ENCODE data around the gene FLNB.
"Not testable (repeated sequence)": the region's sequence is repeated elsewhere in the genome, so short reads cannot be mapped to it uniquely, and the experiment has no call there.

Gene FLNB

DNA sequence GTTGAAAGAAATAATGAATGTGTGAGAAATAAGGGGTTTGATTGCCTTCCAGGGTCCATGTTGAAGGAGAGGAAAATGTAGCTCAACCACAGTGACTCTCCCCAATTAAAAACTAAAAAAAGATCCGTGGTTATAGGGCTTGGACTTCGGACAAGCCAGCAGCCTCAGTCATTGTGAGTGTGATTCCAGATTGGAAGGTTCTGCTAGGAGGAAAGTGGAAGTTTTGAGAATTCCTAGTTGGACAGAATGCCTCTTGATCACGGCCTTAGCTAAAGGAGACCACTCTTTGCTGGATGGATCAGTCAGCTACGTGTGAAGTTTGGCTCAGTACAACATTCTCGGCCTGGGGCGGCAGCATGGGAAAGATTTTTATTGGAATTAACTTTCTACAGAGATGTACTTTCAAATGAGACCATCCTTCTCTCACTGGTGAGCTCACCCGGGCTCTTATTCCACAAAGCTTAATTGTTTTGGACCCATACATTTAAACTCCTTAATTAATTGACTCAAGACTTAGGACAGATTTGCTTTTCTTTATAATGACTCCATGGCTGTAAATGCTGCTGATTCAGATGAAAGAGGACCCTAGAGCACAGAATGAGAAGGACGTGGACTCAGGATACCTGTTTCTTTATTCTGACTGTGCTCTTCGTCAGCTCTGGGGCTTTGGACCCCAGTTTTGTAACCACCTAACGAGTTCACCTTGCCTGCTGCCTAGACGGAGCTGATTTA is 27.5 kb downstream of the FLNB start:
- DNase-seq: no peak

DNA sequence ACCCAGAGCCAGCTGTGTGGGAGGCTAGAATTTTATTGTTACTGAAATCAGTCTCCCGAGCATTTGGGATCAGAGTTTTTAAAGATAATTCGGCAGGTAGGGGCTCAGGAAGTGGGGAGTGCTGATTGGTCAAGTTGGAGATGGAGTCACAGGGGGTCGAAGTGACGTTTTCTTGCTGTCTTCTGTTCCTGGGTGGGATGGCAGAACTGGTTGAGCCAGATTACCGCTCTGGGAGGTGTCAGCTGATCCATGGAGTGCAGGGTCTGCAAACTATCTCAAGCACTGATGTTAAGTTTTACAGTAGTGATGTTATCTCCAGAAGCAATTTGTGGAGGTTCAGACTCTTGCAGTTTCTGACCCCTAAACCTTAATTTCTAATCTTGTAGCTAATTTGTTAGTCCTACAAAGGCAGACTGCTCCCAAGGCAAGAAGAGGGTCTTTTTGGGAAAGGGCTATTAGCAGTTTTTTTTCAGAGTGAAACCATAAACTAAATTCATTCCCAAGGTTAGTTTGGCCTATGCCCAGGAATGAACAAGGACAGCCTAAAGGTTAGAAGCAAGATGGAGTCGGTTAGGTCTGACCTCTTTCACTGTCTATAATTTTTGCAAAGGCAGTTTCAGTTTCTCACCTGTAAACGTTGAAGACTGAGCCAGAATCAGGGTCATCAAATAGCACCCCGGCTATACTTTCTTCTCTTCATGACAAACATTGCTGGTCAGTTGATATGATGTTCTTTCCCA is 28.2 kb downstream of the FLNB start:
- no peak for DNase-seq

DNA sequence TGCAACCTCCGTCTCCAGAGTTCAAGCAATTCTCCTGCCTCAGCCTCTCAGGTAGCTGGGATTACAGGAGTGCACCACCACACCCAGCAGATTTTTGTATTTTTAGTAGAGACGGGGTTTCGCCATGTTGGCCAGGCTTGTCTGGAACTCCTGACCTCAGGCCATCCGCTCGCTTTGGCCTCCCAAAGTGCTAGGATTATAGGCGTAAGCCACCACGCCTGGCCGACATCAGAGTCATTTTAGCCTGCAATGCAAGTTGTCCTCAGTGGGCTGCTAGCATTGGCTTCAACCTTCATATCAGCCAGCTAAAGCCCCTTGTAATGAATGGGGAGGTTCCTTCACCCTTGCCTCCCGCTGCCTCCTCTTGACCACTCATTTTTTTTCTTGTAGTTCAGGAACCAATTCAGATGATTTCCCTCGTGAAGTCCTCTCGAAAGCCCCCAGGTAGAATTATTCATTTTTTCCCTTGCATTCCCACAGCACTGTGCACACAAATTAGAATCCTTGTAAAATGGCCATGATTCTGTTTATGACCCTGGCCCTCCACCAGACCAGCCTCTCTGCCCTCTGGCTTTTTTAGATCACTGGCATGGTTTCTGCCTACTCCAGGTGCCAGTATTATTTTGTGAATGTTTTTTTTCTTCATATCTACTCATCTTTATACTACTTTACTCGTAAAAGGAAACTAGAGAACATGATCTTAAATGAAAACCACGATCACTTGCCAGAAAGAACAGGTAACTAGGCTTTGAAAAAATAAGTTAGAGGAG is 29.1 kb downstream of the FLNB start:
- no peak for DNase-seq

DNA sequence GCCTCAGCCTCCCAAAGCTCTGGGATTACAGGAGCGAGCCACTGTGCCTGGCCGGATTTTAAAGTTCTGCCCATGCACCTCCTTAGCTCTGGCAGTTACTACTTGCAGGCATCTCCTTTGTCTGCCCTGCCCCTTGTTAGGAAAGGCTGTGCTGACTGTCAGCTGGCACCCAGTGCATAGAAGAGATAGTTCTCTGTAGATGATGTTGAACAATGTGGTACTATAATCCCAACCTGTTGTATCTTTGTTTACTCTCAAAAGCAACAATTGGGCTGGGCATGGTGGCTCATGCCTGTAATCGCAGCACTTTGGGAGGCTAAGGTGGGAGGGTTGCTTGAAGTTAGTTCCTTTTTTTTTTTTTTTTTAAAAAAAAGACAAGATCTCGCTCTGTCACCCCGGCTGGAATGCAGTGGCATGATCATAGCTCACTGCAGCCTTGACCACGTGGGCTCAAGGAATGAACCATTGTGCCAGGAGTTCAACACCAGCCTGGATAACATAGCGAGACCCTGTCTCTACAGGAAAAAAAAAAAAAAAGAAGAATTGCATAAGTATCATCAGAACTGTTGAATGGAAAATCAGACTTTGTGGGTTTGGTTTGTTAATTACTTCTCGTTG is 30.6 kb downstream of the FLNB start:
- peak; percentile 62 for DNase-seq

DNA sequence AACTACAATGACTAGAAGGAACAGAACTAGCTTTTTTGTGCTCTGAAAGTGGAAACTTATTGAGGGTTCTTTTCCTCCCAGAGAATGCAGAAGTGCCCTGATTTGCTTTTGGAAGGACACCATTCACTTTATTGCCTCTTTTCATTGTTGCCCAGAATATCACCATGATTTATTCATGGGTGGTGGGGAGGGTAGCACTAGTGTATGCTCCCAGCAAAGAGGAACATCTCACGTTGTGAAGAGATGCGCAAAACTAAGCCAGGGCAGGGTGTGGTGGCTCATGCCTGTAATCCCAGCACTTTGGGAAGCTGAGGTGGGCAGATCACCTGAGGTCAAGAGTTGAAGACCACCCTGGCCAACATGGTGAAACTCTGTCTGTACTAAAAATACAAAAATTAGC is 31.4 kb downstream of the FLNB start:
- no peak for DNase-seq

DNA sequence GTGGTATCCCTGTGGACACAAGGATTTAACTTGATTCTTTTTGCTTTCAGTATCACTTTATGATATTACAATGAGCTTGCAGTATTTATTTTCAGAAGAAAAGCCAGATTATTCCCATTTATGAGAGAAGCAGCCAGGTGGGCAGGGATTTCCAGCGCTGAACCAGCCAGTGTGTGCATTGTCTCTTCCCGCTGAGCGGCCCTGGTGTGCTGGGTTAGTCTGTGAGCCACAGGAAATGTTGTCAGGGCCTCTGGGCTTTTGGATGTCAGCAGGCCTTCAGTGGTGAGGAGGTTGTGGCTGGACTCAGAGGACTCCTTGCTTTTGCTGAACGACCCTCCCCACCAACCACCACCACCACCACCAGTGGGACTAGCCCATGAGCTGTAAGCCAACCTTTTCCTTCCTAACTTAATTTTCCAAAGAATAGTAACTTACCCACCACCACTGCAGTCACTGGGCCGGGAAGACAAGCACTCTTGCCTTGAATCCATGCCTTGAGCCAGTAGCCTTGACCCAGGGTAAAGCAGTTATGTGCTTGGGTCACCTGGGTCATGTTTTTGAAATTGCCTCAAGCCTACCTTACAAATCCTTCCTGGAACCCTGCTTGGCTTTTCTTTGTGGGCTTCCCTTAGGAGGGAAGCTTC is 33.1 kb downstream of the FLNB start:
- DNase-seq: no peak

DNA sequence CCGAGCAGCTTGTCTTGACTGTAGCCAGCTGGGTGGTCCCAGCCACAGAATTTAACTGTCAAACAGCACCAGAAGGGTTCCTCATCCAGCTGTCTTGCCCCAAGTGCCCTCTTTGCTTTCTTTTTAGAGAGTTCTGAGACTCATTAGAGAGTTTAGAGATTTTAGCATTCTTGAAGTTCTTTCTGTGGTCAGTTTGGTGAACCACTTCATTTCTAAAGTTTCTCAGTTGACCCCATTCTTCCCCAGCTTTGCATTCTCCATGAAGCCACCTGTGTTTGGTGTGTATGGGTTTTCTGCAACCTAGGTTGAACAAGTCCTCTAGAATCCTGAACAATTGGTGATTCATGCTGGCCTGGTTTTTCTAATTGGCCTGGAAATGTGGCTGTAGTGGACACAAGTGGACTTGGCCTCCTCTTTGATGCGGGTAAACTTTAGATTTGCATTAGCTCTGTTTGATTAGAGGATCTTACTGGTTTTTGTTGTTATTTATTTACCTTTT is 33.7 kb downstream of the FLNB start:
- peak; percentile 38 for DNase-seq

DNA sequence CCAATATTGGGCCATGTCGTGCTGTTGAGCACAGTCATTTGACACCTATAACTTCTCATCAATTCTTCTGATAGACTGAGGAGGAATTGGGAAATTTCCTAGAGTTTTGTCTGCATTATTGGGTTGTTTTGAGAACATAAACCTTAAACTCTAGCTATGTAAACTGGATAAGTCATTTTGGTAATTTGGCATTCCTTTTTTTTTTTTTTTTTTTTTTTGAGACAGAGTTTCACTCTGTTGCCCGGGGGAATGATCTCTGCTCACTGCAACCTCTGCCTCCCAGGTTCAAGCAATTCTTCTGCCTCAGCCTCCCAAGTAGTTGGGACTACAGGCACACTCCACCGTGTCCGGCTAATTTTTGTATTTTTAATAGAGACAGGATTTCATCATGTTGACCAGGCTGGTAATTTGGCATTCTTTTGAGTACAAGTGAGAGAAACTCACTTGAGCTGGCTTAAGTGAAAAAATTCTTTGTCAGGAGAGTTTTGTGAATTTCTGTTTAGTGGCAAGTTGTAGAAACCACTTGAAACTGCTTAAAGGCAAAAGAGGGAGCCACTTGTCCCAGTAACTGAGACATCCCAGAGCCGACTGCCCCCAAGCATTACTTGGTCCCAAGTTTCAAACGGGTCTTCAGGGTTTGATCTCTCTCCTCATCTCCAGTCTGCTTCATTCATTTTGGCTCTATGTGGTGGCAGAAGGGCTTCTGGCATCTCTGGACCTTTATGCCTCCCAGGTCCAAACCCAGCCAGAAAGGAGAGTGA is 34.9 kb downstream of the FLNB start:
- DNase-seq: no peak

DNA sequence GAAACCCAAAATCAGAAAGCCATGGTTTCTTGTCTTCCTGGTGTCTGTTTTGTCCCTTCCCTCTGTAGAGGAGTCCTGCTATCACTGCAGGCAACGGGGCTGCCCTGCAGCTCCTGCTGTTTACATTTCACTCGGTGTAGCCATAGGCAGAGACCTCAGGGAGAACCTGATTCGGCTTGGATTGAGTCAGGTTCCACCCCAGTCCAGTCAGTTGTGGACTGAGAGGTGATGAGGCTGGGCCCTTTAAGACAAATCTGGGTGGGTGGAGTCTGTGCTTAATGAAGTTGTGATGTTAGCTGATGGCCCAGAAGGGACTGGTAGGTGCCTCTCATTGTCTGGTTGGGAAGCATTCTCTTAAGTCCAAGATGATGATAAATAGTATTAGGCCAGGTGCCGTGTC is 35.7 kb downstream of the FLNB start:
- DNase-seq: no peak

DNA sequence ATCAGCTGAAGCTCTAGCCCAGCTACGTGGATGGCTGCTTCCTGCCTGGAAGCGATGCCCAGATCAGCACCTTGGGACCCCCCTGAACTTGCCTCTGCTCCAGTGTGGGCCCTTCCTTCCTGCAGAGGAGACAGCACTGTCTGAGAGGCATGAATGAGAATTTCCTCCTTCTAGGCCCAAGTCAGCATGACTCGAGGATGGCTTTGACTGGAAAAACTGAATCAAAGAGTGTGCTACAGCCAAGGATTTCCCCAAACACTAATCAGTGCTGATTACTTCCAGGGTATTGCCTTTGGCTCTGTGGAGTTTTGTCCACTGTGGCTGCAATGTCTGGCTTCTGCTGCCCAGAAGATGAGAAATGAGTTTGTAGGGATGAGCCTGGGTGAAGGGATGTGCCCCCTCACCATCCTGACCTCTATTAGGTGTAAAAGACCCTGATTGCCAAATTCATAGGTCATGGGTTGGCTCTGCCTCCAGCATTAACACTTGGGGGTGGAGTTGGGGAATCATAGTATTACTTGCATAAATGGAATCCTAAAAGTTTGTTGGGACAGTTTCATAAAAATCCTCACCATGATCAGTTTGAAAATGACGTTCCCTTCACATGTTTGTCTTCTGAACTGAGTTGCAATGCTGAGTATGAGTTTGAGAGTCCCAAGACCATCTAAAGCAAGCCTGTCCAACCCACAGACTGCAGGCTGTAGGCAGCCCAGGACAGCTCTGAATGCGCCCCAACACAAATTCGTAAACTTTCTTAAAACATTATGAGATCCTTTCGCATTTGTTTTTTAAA is 36.7 kb downstream of the FLNB start:
- DNase-seq: no peak

DNA sequence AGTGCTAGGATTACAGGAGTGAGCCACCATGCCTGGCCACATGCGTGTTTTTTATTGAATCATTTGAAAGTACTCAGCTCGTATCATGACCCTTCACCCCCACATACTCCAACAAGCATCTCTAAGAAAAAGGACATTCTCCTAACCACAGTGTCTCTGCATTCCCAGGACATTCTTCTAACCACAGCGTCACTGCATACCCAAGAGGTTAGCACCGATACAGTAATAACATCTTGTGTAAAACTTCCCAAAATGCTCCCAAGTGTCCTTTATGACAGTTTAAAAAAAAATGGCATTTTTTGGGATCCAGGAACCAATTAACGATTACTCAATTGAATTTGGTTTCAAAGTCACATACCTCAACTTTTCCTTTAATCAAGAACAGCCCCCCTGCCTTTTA is 39.6 kb downstream of the FLNB start:
- DNase-seq: no peak

DNA sequence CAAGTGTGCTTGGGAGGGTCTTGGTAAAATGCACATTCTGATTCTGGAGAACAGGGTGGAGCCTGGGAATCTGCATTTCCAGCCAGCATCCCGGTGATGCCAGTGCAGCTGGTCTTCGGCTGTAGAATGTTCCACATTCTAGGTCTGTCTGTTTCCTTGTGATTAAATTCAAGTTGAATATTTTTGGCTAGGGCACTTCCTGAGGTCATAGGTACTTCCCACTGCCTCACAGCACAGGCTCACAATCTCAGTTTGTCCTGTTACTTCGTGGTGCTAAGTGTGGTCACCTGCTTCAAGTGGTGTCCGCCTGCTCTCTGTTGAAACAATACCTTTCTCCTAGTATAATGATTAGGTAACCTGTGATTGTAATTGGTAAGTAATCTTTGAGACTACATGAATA is 40.1 kb downstream of the FLNB start:
- no peak for DNase-seq

DNA sequence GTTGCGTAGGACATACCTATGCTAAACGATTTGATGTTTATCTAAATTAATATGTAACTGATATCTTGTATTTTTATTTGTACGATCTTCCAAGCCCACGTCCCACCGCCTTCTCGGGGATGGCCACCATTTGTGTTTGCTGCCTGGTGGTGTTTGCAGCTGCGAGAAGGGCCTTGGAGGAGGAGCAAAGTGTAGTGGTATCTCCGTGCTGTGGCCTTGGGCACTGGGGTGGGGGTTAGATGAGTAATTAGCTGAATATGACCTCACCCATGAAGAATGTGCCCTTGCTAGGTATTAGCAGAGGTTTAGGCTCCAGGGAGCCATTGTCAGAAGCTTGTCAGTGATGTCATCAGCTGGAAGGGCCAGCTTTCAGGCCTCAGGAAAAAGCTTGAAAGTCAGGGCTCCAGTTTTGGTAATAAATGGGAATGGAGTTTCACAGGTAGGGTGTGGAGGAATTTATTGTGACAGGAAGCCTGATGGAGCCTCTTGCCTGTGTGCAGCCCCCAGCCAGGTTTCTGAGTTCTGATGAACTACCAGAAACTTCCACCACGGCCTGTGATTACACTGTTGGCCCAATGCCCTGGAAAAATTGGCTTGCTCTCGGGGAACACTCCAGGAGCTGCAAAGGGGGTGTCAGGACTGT is 41.0 kb downstream of the FLNB start:
- DNase-seq: no peak

DNA sequence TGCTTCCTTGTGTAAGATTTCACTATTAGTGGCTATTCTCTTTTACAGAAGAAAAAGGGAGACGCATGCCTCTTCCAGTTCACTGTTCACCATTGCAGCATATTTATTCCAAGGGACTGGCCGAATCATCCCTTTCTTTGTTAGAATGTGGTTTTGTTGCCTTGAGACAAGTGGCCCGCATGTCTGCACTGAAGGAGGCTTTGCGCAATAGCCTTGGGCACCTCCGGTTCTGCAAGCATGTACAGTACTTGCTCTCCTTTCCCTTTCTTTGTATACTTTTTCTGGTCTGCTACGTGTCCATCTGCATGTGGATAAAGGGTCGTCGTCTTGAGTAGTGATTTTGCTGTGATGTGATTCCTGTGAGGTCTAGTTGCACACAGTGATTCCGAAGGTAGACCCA is 43.0 kb downstream of the FLNB start:
- peak; percentile 63 for DNase-seq

DNA sequence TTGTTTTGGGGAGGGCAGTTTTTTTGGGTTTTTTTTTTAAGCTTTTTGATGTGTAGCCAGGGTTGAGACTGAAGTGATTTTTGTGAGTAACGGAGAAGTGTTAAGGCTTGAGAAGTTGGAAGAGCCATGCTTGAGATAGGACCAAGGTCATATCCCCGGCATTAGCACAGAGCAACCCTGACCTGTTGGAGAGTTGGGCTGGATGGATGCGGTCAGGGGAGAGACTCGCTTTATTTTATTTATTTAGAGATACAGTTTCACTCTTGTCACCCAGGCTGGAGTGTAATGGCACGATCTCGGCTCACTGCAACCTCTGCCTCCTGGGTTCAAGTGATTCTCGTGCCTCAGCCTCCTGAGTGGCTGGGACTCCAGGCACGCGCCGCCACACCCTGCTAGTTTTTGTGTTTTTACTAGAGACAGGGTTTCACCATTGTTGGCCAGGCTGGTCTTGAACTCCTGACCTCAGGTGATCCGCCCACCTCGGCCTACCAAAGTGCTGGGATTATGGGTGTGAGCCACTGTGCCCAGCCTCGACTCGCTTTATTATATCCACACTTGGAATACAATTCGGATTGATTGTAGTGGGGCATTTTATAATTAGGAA is 43.5 kb downstream of the FLNB start:
- not testable (repeated sequence) for DNase-seq

DNA sequence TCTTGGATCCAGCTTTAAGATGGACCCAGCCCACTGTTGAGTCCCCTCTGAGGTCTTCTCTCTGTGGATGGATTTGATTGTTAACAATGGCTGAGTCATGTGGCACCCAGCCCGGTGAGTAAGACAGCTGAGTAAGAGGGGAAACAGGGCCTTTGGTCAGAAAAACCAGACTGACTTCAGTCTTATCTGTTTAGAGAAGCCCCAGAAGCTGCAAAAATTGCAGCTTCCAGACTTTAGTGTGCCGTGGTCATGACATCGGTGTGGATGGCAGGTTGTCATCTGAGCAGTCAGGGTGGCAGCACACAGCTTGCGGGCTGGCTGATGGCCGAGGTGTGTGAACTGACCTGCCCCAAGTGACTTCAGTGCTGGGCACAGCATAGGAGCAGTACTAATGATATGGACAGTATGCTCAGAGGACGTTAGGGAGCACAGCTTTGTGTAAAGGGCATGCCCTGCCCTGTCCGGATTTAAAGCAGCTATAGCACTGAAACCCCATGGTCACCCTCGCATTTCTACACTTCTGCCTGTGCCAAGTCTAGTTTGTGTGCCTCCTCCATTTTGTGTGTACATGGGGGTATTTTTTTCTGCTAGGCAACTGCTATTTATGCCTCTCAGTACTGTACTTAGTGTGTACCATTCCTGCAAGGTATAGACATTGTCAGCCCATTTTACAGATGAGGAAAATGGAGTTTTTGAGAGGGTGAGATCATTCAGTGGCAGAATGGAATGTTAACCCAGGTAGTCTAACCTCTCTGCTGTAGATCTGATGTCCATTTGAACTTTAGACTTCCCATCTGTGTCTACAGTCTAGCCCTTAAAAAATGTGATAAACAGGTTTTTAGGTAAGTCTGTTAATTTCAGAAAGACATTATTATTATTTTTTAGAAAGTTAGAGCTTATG is 44.4 kb downstream of the FLNB start:
- peak; percentile 92 for DNase-seq

DNA sequence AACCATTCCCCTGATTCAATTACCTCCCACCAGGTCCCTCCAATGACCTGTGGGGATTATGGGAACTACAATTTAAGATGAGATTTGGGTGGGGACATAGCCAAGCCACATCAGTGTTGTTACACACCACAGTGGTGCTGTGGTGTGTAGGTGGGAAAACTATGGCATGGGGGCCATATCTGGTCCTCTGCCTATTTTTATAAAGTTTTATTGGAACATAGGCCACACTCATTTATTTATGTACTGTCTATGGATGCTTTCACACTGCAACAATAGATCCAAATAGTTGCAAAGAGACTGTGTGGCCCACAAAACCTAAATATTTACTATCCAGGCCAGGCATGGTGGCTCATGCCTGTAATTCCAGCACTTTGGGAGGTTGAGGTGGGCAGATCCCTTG is 46.4 kb downstream of the FLNB start:
- DNase-seq: no peak

DNA sequence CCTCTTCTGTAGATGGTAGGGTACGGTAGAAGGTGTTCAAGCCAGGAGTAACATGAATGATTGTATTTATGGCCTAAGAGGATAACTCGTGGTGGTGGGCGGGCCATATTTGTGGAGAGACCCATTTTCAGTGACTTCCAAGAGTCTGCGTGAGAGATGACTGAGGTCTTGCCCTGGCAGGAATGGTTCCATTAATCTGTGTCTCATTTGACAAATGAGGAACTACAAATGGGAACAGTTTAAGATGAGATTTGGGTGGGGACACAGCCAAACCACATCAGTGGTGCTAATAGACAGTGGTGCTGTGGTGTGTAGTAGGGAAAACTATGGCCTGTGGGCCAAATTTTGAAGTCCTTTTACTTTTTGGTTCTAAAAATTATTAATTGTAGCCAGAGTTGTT is 47.1 kb downstream of the FLNB start:
- no peak for DNase-seq

DNA sequence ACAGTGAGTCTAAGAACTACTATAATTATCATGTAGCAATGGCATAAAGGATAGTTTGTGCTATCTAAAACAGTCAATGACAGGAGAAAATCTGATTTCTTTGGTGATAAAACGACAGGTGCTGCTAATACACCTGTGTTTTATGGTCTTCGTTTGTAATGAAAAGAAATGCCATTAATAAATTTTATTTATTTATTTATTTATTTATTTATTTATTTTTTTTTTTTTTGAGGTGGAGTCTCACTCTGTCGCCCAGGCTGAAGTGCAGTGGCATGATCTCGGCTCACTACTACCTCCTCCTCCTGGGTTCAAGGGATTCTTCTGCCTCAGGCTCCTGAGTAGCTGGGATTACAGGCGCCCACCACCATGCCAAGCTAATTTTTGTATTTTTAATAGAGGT is 47.7 kb downstream of the FLNB start:
- DNase-seq: not testable (repeated sequence)

Data from hematopoietic multipotent progenitor cell treated with erythropoietin and hydrocortisone succinate and interleukin-3 and kit ligand, for 6 days (in vitro differentiated cells).